ENCODE data around the gene UPF3A. TPM values are rescaled to one million over a fixed set of nuclear protein-coding genes. Genes with fewer than 3 reads are reported as not detected.
"Not testable (repeated sequence)": the region's sequence is repeated elsewhere in the genome, so short reads cannot be mapped to it uniquely, and the experiment has no call there.

The UPF3A gene
- 51.4 and 52.1 TPM in 2 replicates for total RNA-seq

- H3K36me3 Mint-ChIP-seq (ENCODE audit: low read depth): peaks cover 40% of the 10 kb centered on the region
- no peaks in the 10 kb centered on the region for H3K27me3 Mint-ChIP-seq
- peak within 1 kb of the TSS; percentile 94 for H3K4me3 Mint-ChIP-seq
- H3K27ac Mint-ChIP-seq: peak within 1 kb of the TSS; percentile 99
- peaks cover 40% of the 10 kb centered on the region for H3K4me1 Mint-ChIP-seq
- intact Hi-C loops (cut with micrococcal nuclease): loop anchor here (1.0 kb wide), 2 partner anchors 33 to 46 kb away; partner anchors contain the start of gene CHAMP1
- H3K9me3 Mint-ChIP-seq: no peaks in the 10 kb centered on the region
- peak; percentile 96 for DNase-seq
Observed at GRCh38 chr13:114281351-114282040, at the start of gene UPF3A. UPF3A (plus strand) TSS chr13:114281601; CDS start chr13:114281640, 39 bp downstream.

- H3K9me3 Mint-ChIP-seq: no peaks in the 10 kb centered on the region
- no peak overlapping the region for H3K4me3 Mint-ChIP-seq
- intact Hi-C loops (cut with micrococcal nuclease): no loop called here
- H3K27ac Mint-ChIP-seq: no peak overlapping the region
- H3K27me3 Mint-ChIP-seq: peaks cover 12% of the 10 kb centered on the region
- H3K36me3 Mint-ChIP-seq (ENCODE audit: low read depth): peaks cover 12% of the 10 kb centered on the region
- peaks cover 17% of the 10 kb centered on the region for H3K4me1 Mint-ChIP-seq
- no peak for DNase-seq
Observed at GRCh38 chr13:114231886-114232285, 49.5 kb upstream of the UPF3A start.

- intact Hi-C loops (cut with micrococcal nuclease): loop anchor here (2.0 kb wide), 5 partner anchors 105 to 743 kb away; partner anchors contain the start of gene DCUN1D2
- Mint-ChIP-seq H3K4me3 (peak overlapping the region; percentile 92), H3K9me3 (no peaks in the 10 kb centered on the region), H3K27me3 (peaks cover 4% of the 10 kb centered on the region), H3K36me3 (ENCODE audit: low read depth) (peaks cover 29% of the 10 kb centered on the region), H3K27ac (peak overlapping the region; percentile 92), H3K4me1 (peaks cover 17% of the 10 kb centered on the region)
- no peak for DNase-seq
Observed at GRCh38 chr13:114234266-114234644, 47.1 kb upstream of the UPF3A start.

- Mint-ChIP-seq H3K9me3 (no peaks in the 10 kb centered on the region), H3K4me1 (peaks cover 17% of the 10 kb centered on the region), H3K36me3 (ENCODE audit: low read depth) (peaks cover 34% of the 10 kb centered on the region), H3K27ac (peak within 1 kb of the TSS; percentile 92), H3K4me3 (peak within 1 kb of the TSS; percentile 92), H3K27me3 (peaks cover 4% of the 10 kb centered on the region)
- peak; percentile 95 for DNase-seq
- intact Hi-C loops (cut with micrococcal nuclease): loop anchor here (1.0 to 2.0 kb wide), 6 partner anchors 46 to 744 kb away; partner anchors contain the start of genes DCUN1D2 and UPF3A
Observed at GRCh38 chr13:114234645-114235421, 46.6 kb upstream of the UPF3A start, which contains the start of gene CDC16. CDC16 (plus strand) TSS chr13:114234897; CDS start chr13:114235085, 188 bp downstream.

GRCh38 chr13:114235697-114236096 is 45.7 kb upstream of the UPF3A start:
- Mint-ChIP-seq H3K27ac (peak overlapping the region; percentile 92), H3K36me3 (ENCODE audit: low read depth) (peaks cover 34% of the 10 kb centered on the region), H3K4me1 (peaks cover 17% of the 10 kb centered on the region), H3K27me3 (no peaks in the 10 kb centered on the region), H3K4me3 (peak overlapping the region; percentile 92), H3K9me3 (no peaks in the 10 kb centered on the region)
- intact Hi-C loops (cut with micrococcal nuclease): loop anchor here (1.0 to 2.0 kb wide), 6 partner anchors 46 to 745 kb away; partner anchors contain the start of genes DCUN1D2 and UPF3A
- no peak for DNase-seq

GRCh38 chr13:114236227-114236626 is 45.2 kb upstream of the UPF3A start:
- peaks cover 37% of the 10 kb centered on the region for H3K36me3 Mint-ChIP-seq (ENCODE audit: low read depth)
- no peak for DNase-seq
- H3K4me1 Mint-ChIP-seq: peaks cover 17% of the 10 kb centered on the region
- peak overlapping the region; percentile 92 for H3K4me3 Mint-ChIP-seq
- intact Hi-C loops (cut with micrococcal nuclease): no loop called here
- H3K9me3 Mint-ChIP-seq: no peaks in the 10 kb centered on the region
- H3K27ac Mint-ChIP-seq: no peak overlapping the region
- no peaks in the 10 kb centered on the region for H3K27me3 Mint-ChIP-seq

GRCh38 chr13:114237415-114238112 is 43.8 kb upstream of the UPF3A start:
- no peaks in the 10 kb centered on the region for H3K27me3 Mint-ChIP-seq
- no peak for DNase-seq
- peaks cover 19% of the 10 kb centered on the region for H3K4me1 Mint-ChIP-seq
- H3K4me3 Mint-ChIP-seq: peak overlapping the region; percentile 27
- H3K36me3 Mint-ChIP-seq (ENCODE audit: low read depth): peaks cover 51% of the 10 kb centered on the region
- intact Hi-C loops (cut with micrococcal nuclease): no loop called here
- peak overlapping the region; percentile 16 for H3K27ac Mint-ChIP-seq
- H3K9me3 Mint-ChIP-seq: no peaks in the 10 kb centered on the region

GRCh38 chr13:114241918-114242317 is 39.5 kb upstream of the UPF3A start:
- Mint-ChIP-seq H3K27me3 (no peaks in the 10 kb centered on the region), H3K27ac (no peak overlapping the region), H3K9me3 (no peaks in the 10 kb centered on the region), H3K4me3 (no peak overlapping the region), H3K4me1 (peaks cover 7% of the 10 kb centered on the region), H3K36me3 (ENCODE audit: low read depth) (peaks cover 75% of the 10 kb centered on the region)
- intact Hi-C loops (cut with micrococcal nuclease): no loop called here
- no peak for DNase-seq

GRCh38 chr13:114243971-114244370 is 37.4 kb upstream of the UPF3A start:
- H3K36me3 Mint-ChIP-seq (ENCODE audit: low read depth): peaks cover 74% of the 10 kb centered on the region

GRCh38 chr13:114244637-114245036 is 36.8 kb upstream of the UPF3A start:
- peaks cover 2% of the 10 kb centered on the region for H3K4me1 Mint-ChIP-seq
- H3K4me3 Mint-ChIP-seq: no peak overlapping the region
- no peaks in the 10 kb centered on the region for H3K27me3 Mint-ChIP-seq
- DNase-seq: no peak
- peaks cover 70% of the 10 kb centered on the region for H3K36me3 Mint-ChIP-seq (ENCODE audit: low read depth)
- intact Hi-C loops (cut with micrococcal nuclease): no loop called here
- H3K9me3 Mint-ChIP-seq: no peaks in the 10 kb centered on the region
- H3K27ac Mint-ChIP-seq: no peak overlapping the region

More at GRCh38 chr13:114243971-114244370, 37.4 kb upstream of the UPF3A start:
- DNase-seq: no peak
- intact Hi-C loops (cut with micrococcal nuclease): no loop called here
- no peak overlapping the region for H3K27ac Mint-ChIP-seq
- H3K27me3 Mint-ChIP-seq: no peaks in the 10 kb centered on the region
- H3K4me1 Mint-ChIP-seq: peaks cover 2% of the 10 kb centered on the region
- H3K9me3 Mint-ChIP-seq: no peaks in the 10 kb centered on the region
- H3K4me3 Mint-ChIP-seq: no peak overlapping the region

GRCh38 chr13:114248011-114248410 is 33.4 kb upstream of the UPF3A start:
- intact Hi-C loops (cut with micrococcal nuclease): no loop called here
- no peak for DNase-seq
- H3K4me1 Mint-ChIP-seq: peaks cover 2% of the 10 kb centered on the region
- H3K4me3 Mint-ChIP-seq: no peak overlapping the region
- H3K9me3 Mint-ChIP-seq: no peaks in the 10 kb centered on the region
- H3K36me3 Mint-ChIP-seq (ENCODE audit: low read depth): peaks cover 63% of the 10 kb centered on the region
- H3K27me3 Mint-ChIP-seq: no peaks in the 10 kb centered on the region
- no peak overlapping the region for H3K27ac Mint-ChIP-seq

- no peak overlapping the region for H3K27ac Mint-ChIP-seq
- intact Hi-C loops (cut with micrococcal nuclease): no loop called here
- no peaks in the 10 kb centered on the region for H3K27me3 Mint-ChIP-seq
- no peak overlapping the region for H3K4me3 Mint-ChIP-seq
- peaks cover 62% of the 10 kb centered on the region for H3K36me3 Mint-ChIP-seq (ENCODE audit: low read depth)
- H3K9me3 Mint-ChIP-seq: no peaks in the 10 kb centered on the region
- H3K4me1 Mint-ChIP-seq: peaks cover 2% of the 10 kb centered on the region
- no peak for DNase-seq
Observed at GRCh38 chr13:114249077-114249476, 32.3 kb upstream of the UPF3A start.

- intact Hi-C loops (cut with micrococcal nuclease); H3K27me3 Mint-ChIP-seq; H3K9me3 Mint-ChIP-seq; H3K27ac Mint-ChIP-seq; DNase-seq; H3K4me3 Mint-ChIP-seq; H3K4me1 Mint-ChIP-seq: not testable (repeated sequence)
- H3K36me3 Mint-ChIP-seq (ENCODE audit: low read depth): peaks cover 60% of the 10 kb centered on the region
Observed at GRCh38 chr13:114251639-114252440, 29.6 kb upstream of the UPF3A start.

Measured in activated CD4-positive, alpha-beta T cell treated with anti-CD3 and anti-CD28 coated beads, Interleukin-2, amount 10 ng/mL, durations not matched to agents 24 days and 14 days (primary cell).